Neural cell (in vitro differentiated cells): ENCODE results near the gene DUOXA1.

Experiments used
- EP300 ChIP-seq: fragments of 450-650 bp; conservative IDR thresholded peaks from 2 replicates; pipeline ENCODE4 v1.6.1; 2014; ENCODE audit warnings: antibody characterized with exemption, mild to moderate bottlenecking, moderate library complexity; ENCODE audit not compliant: poor library complexity, severe bottlenecking
- EZH2 ChIP-seq: fragments of 200-600, 300-800 bp; shearing (Covaris generic), sonication (generic); IDR thresholded peaks from 2 replicates; pipeline ENCODE4 v1.6.1; 2014; ENCODE audit warnings: antibody characterized with exemption, low read length, borderline replicate concordance, mild to moderate bottlenecking; ENCODE audit not compliant: insufficient read depth, poor library complexity, severe bottlenecking
- MXI1 ChIP-seq: fragments of 450-650 bp; conservative IDR thresholded peaks from 2 replicates; pipeline ENCODE4 v1.6.1; 2014; ENCODE audit warnings: antibody characterized with exemption, mild to moderate bottlenecking; ENCODE audit not compliant: poor library complexity, severe bottlenecking
- POLR2AphosphoS5 ChIP-seq: IDR thresholded peaks from 2 replicates; pipeline ENCODE4 v1.6.1; 2012
- TAF1 ChIP-seq: IDR thresholded peaks from 2 replicates; pipeline ENCODE4 v1.6.1; 2012; ENCODE audit warnings: low read depth
- TF ChIP-seq, protein P1 (sequence below): fragments of 450-650 bp; IDR thresholded peaks from 2 replicates; pipeline ENCODE4 v1.5.1; 2014; ENCODE audit warnings: antibody characterized with exemption, mild to moderate bottlenecking, moderate library complexity; ENCODE audit not compliant: poor library complexity, severe bottlenecking

DNA sequence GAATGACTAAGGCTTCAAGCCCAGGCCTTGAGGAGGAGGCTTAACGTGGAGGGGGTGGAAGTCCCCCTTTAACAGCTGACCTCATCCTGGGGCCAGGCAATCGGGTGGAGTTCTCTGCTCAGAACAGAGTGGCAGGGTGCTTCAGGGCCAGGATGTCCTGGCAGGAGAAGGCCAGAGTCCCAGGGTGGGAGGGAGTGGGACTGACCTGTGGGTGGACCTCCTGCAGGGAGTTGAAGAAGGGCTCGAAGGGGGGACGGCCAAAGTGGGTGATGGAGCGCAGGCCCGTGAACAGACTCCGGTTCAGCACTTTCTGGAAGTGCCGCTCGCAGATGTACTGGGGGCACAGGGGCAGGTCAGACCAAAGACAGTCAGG is 35.3 kb downstream of the DUOXA1 start:
- TF ChIP-seq, protein P1, sequence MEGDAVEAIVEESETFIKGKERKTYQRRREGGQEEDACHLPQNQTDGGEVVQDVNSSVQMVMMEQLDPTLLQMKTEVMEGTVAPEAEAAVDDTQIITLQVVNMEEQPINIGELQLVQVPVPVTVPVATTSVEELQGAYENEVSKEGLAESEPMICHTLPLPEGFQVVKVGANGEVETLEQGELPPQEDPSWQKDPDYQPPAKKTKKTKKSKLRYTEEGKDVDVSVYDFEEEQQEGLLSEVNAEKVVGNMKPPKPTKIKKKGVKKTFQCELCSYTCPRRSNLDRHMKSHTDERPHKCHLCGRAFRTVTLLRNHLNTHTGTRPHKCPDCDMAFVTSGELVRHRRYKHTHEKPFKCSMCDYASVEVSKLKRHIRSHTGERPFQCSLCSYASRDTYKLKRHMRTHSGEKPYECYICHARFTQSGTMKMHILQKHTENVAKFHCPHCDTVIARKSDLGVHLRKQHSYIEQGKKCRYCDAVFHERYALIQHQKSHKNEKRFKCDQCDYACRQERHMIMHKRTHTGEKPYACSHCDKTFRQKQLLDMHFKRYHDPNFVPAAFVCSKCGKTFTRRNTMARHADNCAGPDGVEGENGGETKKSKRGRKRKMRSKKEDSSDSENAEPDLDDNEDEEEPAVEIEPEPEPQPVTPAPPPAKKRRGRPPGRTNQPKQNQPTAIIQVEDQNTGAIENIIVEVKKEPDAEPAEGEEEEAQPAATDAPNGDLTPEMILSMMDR: no peak
- TF ChIP-seq POLR2AphosphoS5 (no peak), TAF1 (no peak), EP300 (no peak), MXI1 (no peak), EZH2 (no peak)
